MM.1S (cell line): ENCODE results near the gene PPP1R9B.

Experiments used
- CTCF ChIP-seq: fragments of 300-600 bp; sonication (generic); IDR thresholded peaks from 2 replicates; pipeline ENCODE4 v1.5.1; 2016; ENCODE audit warnings: antibody characterized with exemption, low read length, mixed read lengths
- EZH2 ChIP-seq: fragments of 300-600 bp; sonication (generic); optimal IDR thresholded peaks from 2 replicates; pipeline ENCODE3; 2017; ENCODE audit warnings: low read depth, mild to moderate bottlenecking, antibody characterized with exemption, low read length, mixed read lengths

- no peak for TF ChIP-seq CTCF
- TF ChIP-seq EZH2: no peak
Measured at GRCh38 chr17:50109207-50109606, 41.3 kb downstream of the PPP1R9B start.
